ENCODE data around the gene CFAP46. TPM values are rescaled to one million over a fixed set of nuclear protein-coding genes. Genes with fewer than 3 reads are reported as not detected.

Gene CFAP46
- total and polyA plus RNA-seq, 2 of the 8 experiments (the other 6 are each of a cell fraction or from before 2014, with no cell fraction given): 2.6 to 4.8 TPM

- peak overlapping the region; percentile 61; the same call in 1 of the 2 replicates for H2AFZ ChIP-seq (ENCODE audit: low read length)
- CTCF ChIA-PET (ENCODE audit: partially characterized antibody): no interaction called here
- H3K4me3 ChIP-seq (ENCODE audit: extremely low read depth in 1 of 4, insufficient read depth in 2 of 4, low read depth in 3 of 4, low read length in 4 of 4): no peak overlapping the region
- H2BK120ac ChIP-seq (replicated peaks; ENCODE audit: low read depth, low read length): no peak overlapping the region
- H4K5ac ChIP-seq (ENCODE audit: insufficient read length, low read depth, low read length): no peak overlapping the region
- H3K36me3 ChIP-seq (ENCODE audit: control insufficient read depth in 2 of 4, insufficient read depth in 4 of 4, low read length in 3 of 4): no peaks in the 10 kb centered on the region
- H3K27me3 ChIP-seq (replicated peaks in 1 of 4; ENCODE audit: control insufficient read depth in 3 of 4, extremely low read depth in 1 of 4, insufficient read depth in 3 of 4, low read length in 3 of 4): no peaks in the 10 kb centered on the region; a peak in 1 of 7 replicates
- 0 out of 2 replicates have a peak overlapping the region, but pooled peaks have one; percentile 10 for H2BK20ac ChIP-seq (ENCODE audit: low read length)
- H3K18ac ChIP-seq (ENCODE audit: extremely low read depth, low read length): no peak overlapping the region
- no peak overlapping the region for H3K27ac ChIP-seq (ENCODE audit: low read depth, low read length)
- H3K79me1 ChIP-seq (ENCODE audit: low read depth, low read length): no peaks in the 10 kb centered on the region
- no peaks in the 10 kb centered on the region for H3K79me2 ChIP-seq (ENCODE audit: control insufficient read depth in 1 of 2, insufficient read depth in 2 of 2, low read length in 2 of 2)
- FAIRE-seq (no peak), DNase-seq (ENCODE audit: low read depth in 1 of 2, low spot score in 2 of 2) (peak in 1 of 2 experiments; percentile 42)
- H2BK15ac ChIP-seq (ENCODE audit: low read length): peak overlapping the region; percentile 88; the same call in 1 of the 2 replicates
- H2BK5ac ChIP-seq (ENCODE audit: low read depth, low read length): no peak overlapping the region; the same call in 1 of the 2 replicates
- H3K4ac ChIP-seq (replicated peaks; ENCODE audit: insufficient read length, low read depth, low read length): no peak overlapping the region
- 94% methylated on average over 28 of the region's 28 CpGs; no CpG with 5 or more reads in 1 of the 2 experiments for WGBS, 2 experiments (ENCODE audit: extremely low coverage in 1 of 2, insufficient coverage in 1 of 2, insufficient read length in 1 of 2, insufficient replicate concordance in 2 of 2, low coverage in 1 of 2, low lambda C conversion rate in 2 of 2, missing lambda C conversion rate in 1 of 2)
- H4K20me1 ChIP-seq (replicated peaks in 1 of 2; ENCODE audit: control insufficient read depth in 1 of 2, insufficient read depth in 2 of 2, low read length in 2 of 2): no peaks in the 10 kb centered on the region
- H4K91ac ChIP-seq (replicated peaks; ENCODE audit: insufficient read length, low read length): no peak overlapping the region
- H3K14ac ChIP-seq (ENCODE audit: insufficient read length): no peak overlapping the region
- H4K8ac ChIP-seq (ENCODE audit: extremely low read depth, insufficient read depth, low read length): peak overlapping the region; percentile 79; the same call in 1 of the 2 replicates
- no peak overlapping the region for H3K23ac ChIP-seq (ENCODE audit: insufficient read length)
- no peak overlapping the region for H3K56ac ChIP-seq (replicated peaks; ENCODE audit: insufficient read length, low read depth, low read length)
- no peaks in the 10 kb centered on the region for H3K23me2 ChIP-seq (ENCODE audit: low read depth, low read length)
- POLR2A ChIA-PET (ENCODE audit: partially characterized antibody): interaction anchor here (0.7 kb wide), 1 partner anchor 22 kb away, joined by 3 read pairs; no protein-coding TSS in a partner anchor
- H3K9me3 ChIP-seq (ENCODE audit: insufficient read depth in 2 of 2, low read depth in 1 of 2, low read length in 1 of 2): no peaks in the 10 kb centered on the region
- no peak overlapping the region; the same call in 1 of the 2 replicates for H2AK5ac ChIP-seq (ENCODE audit: low read depth, low read length)
- no peak overlapping the region for H3K4me2 ChIP-seq (ENCODE audit: insufficient read depth in 1 of 2, low read depth in 2 of 2, low read length in 2 of 2)
- H2BK12ac ChIP-seq (ENCODE audit: low read depth, low read length): 0 out of 2 replicates have a peak overlapping the region, but pooled peaks have one; percentile 17
- H3K4me1 ChIP-seq (replicated peaks in 1 of 4; ENCODE audit: control insufficient read depth in 3 of 4, insufficient read depth in 4 of 4, low read length in 3 of 4): peaks cover 0 to 3% (median 1%) of the 10 kb centered on the region in 4 experiments; a peak in 2 of 7 replicates
- H3K9ac ChIP-seq (replicated peaks in 1 of 4; ENCODE audit: extremely low read depth in 1 of 4, low read depth in 3 of 4, low read length in 3 of 4): no peak overlapping the region
Observed at GRCh38 chr10:132865851-132866600, 76.3 kb downstream of the CFAP46 start.
